Measurements from ENCODE around the gene C9orf57.
"Not testable (repeated sequence)": the region's sequence is repeated elsewhere in the genome, so short reads cannot be mapped to it uniquely, and the experiment has no call there.

Gene C9orf57, protein sequence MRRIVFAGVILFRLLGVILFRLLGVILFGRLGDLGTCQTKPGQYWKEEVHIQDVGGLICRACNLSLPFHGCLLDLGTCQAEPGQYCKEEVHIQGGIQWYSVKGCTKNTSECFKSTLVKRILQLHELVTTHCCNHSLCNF

DNA sequence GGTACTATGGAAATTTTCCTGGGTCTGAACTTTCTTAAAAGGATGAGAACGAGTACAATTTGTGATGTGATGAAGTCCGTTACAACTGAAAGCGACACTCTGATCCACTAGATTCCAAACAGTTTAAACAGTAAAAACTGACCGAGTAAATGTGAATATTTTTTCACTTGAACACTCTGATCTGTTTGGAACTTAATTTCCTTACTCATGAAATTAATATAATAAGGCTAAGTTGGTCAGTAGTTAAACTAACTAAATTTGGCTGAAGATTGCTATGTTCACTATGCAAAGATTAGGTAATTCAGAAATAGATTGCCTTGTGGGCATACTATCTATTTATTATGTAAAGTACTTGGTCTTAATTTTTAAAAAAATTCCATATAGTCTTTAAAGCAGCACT, at the start of gene C9orf57:
TSS of gene C9orf57 (minus strand) at position 101 of the 400 bp plus-strand sequence. CDS start 1,282 bp downstream, outside the sequence.
- no peak for DNase-seq

DNA sequence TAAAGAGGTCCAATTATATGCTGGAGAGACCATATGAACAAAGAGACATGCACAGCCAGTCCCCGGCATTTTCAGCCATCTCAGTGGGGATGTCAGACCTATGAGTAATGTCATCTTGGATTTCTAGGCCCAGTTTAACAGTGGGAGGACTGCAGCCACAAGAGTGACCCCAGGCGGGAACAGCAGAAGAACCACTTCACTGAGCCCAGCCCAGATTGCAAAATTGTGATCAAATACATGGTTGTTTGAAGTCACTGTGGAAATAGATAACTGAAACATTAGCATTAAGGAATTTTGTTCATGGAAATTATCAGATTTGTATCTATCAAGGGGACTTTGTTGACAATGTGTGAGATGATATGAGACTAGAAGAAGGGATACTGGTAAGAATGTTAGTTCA, 42.1 kb upstream of the C9orf57 start:
- DNase-seq, result no peak

DNA sequence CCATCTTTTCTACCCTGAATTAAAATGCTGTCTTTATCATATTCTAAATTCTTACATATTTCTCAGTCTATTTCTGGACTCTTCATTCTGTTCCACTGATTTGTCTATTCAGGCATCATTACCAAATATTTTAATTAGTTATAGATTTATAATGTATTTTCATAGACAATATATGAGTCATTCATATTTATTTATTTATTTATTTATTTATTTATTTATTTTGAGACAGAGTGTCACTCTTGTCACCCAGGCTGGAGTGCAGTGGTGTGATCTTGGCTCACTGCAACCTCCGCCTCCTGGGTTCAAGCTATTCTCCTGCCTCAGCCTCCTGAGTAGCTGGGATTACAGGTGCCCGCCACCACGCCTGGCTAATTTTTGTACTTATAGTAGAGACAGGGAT, 35.1 kb upstream of the C9orf57 start:
- DNase-seq, result not testable (repeated sequence)

DNA sequence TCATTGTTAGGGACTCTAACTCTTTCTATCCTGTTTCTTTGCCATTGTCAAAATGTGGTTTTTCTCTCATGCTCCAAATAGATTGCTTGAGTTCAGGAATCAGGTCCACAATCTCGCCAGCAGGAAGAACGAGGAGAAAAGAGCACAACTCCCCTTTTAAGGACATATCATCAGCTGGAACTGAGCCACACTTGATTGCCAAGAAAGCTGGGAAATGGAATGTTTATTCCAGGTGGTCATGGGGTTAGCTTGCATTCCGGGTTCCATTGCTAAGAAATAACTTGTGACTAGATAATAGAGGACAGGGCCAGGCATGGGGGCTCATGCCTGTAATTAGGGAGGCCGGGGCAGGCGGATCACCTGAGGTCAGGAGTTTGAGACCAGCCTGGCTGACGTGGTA, 32.4 kb upstream of the C9orf57 start:
- no peak for DNase-seq

DNA sequence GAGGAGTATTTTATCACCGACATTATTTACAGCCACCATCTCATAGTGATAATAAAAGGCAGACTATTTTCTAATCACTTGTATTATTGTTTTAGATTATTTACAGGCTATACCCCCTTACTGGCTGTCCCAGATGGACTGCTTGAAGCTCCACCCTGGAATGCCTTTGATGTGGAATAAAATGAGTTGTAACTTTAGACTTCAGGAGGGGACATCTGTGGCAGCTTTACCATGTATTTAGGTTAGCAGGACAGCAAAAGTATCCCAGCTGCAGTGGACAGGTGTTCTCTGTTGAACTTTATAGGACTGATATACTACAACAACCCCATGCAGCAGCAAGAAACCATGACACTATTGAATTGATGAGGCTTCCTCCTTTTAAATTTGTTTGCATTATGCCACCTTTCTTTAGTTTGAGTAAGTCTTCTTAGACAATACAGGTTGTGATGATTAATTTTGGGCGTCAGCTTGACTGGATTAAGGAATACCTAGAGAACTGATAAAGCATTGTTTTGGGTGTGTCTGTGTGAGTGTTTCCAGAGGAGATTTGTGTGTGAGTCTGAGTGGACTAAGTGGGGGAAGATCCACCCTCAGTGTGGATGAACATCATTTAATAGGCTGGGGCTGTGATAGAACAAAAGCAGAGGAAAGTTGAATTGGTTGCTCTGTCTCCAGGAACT, 29.2 kb upstream of the C9orf57 start:
- DNase-seq, result no peak

DNA sequence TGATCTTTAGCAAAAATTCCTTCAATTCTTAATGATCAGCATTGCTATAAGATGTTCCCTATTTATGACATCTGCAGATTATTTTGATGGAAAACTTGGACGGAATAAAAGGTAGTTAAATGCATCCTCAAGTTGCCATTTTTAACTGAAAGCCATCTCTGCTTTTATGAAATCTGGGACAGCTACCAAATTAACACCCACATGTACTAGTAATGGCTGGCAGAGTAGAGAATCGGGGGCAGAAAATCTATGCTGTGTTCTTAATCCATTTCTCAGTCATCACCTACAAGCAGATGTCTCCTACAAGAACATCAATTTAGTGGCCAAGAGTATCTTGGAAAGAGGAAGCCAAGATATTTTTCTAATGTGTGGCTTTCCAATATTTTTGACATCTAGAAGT, 22.1 kb upstream of the C9orf57 start:
- no peak for DNase-seq

DNA sequence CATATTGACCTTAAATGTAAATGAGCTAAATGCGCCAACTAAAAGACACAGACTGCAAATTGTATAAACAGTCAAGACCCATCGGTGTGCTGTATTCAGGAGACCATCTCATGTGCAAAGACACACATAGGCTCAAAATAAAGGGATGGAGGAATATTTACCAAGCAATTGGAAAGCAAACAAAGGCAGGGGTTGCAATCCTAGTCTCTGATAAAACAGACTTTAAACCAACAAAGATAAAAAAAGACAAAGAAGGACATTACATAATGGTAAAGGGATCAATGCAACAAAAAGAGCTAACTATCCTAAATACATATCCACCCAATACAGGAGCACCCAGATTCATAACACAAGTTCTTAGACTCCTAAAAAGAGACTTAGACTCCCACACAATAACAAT, 14.3 kb upstream of the C9orf57 start:
- not testable (repeated sequence) for DNase-seq

DNA sequence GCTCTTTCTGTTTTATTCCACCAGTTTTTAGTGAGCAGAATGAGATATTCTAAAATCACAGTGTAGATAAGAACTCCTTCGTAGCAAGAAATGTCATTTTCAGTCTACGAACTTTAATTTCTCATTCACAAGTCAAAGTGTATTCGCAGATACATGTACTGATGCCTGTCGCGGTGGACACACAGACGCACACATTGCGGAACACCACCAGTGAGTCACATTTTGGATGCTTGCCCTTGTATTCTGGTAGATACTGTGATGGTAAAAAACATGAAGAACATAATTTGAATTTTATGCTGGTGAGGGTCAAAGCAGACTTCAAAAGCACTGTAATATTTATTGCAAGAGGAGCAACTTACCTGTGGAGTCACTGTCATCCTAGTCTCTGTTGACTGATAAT, 4.7 kb upstream of the C9orf57 start:
- DNase-seq, result no peak

DNA sequence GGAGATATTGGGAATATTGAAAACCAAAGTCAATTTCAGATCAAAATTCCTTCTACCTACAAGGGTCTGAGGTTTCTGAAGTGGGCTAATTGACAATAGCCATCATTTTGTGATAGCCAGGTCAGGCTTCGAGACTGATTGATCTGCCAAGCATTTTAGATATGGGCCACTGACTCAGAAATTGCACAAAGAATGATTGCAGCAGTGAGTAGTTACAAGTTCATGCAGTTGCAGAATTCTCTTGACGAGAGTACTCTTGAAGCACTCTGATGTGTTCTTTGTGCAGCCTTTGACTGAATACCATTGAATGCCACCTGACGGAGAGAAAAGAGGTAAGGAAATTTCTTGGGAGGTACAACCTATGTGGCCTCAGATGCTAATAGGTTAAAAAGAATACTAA, 8.3 kb downstream of the C9orf57 start:
- no peak for DNase-seq

DNA sequence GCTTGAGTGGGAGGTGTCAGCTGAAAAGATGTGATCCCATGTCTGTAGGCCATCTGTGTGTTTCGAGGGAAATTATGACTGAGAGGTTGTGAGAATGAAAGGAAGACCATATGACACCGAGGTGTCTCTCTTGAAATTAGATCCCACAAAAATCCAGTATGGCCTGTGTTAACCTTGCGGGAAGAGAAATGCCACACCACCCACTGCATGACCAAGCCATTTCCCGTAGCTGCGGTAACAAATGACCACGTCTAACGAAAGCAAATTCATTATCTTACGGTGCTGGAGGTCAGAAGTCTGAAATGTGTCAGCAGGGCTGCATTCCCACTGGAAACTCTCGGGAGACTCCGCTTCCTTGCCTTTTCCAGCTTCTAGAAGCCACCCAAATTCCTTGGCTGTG, 11.6 kb downstream of the C9orf57 start:
- no peak for DNase-seq

DNA sequence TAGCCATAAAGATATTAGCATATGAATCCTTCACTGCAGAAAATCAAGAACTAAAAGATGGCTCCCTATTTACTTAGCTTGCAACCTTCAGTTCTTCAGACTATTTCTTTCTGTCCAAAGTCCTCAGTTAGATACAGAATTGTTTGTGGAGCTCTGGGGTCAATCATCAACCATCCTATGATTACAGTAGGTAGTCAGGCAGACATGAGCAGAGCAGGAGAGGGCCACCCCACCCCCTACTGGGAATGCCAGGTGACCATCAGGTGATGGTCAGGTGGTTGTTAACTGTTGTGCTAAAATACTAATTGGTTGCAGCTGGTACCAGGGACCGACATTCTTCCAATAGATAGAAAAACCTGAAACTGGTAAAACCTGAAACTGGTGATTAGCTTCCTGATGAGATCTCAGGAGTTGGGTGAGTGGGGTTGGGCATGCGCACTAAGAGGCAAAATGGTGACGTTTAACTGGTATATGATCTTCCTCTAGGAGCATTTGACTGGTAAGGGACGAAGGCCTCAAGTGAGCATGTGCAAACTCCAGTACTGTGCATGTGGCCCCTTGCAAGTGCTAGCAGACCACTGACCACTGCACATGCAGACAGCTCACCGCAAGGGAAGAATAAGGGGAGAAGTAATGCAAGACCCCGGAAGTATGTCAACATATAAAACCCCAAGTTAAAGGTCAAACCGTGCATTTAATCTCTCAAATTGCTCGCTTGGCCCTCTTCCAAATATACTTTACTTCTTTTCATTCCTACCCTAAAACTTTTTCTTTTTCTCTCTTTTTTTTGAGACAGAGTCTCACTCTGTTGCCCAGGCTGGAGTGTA, 13.6 kb downstream of the C9orf57 start:
- no peak for DNase-seq

DNA sequence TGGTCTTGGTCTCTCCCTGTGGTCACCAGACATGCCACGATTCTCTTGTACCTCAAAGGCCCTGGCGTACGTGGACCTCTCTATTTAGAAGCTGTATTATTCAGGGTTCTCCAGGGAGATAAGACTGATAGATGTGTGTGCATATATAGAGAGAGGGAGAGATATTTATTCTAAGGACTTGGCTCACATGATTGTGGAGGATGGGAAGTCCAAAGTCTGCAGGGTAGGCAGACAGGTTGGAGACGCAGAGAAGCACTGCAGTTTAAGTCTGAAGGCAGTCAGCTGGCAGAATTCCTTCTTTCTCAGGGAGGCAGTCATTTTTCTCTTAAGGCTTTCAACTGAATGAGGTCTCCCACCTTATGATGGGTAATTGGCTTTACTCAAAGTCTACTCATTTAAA, 16.3 kb downstream of the C9orf57 start:
- DNase-seq, result no peak

DNA sequence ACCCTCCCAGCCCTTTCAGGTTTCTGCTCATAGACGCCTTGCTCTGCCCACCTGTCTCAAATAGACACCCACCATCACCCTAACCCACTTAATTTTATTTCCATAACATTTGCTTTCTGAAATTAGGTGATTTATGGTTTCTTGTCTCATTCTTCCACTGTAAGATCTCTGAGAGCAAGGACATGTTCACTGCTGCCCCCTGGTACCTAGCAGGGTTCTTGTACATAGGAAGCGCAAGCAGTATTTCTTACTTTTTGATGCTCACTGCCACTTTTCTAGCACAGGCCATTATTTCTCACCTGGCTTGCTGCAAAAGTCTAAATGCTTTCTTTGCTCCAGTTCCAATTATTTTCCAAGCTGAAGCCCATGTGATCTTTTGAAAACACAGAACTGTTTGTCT, 16.8 kb downstream of the C9orf57 start:
- no peak for DNase-seq

DNA sequence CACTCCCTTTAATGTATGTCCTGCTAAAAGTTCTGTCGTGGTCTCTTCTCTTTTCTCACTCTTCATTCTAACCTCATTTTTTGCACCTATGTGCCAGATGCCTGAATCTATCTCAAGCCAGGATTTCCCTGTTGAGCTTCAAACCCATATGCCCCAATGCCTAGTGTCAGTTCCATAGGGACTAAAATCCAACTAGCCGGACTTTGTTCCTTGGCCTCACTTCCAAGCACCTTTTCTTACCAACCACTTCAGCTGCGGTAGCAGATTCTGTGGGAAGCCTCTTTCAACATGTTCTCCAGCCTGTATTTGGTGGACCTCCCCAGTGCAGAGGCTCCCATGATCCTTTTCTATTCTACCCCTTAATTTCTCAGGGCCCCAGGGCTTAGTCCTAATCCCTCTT, 17.5 kb downstream of the C9orf57 start:
- DNase-seq, result no peak

DNA sequence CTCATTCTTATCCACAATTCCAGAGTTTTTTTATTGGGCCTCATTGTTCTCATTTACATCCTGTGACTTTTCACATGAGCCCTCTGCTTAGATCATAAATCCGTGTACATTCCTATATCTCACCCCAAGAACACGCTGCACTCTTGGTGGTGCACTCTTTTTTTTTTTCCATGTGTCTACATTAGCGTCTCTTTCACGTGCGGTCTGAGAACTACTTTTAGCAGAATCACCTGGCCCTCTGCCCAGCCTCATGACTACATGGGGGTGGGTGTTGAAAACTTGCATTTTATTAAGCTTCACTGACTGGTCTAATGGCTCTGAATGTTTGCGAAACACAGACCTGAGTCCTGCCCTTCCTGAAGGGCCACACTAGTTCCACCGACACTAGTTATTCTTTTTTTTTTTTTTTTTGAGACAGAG, 18.6 kb downstream of the C9orf57 start:
- peak; percentile 82 for DNase-seq

DNA sequence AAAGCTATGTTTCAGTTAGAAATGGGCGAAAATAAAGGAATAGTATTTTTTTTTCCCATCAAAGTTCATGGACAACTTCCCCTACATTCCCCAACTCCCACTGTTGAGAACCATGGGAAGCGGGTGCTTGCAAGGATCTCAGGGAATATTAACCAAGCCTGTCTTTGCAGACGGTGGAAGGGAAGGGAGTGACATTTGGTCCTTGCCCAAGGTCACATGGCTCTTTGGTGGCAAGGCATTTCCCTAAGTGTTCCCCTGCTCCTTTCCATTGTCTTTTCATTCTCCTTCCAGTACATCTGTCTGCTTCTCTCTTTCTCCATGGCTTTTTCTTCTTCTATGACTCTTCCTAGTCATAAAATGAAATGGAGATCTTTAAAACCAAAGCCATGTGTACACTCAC, 19.0 kb downstream of the C9orf57 start:
- no peak for DNase-seq

DNA sequence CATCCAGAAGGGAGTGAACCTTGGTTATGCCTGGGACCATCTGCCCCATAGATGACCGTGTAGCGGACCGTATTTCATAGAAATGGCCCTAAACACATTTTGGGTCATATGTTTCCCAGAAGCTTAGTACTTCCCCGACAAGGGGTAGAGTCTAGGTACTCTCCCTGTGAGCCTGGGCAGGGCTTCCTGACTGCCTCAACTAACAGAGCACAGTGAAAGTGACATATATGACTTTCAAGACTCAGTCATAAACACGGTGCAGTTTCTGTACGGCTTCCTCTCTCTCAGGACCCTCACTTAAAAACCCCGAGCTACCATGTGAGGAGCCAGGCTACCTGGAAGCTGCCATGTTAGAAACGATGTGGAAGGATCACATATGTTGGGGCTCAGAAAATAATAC, 20.9 kb downstream of the C9orf57 start:
- DNase-seq, result no peak

DNA sequence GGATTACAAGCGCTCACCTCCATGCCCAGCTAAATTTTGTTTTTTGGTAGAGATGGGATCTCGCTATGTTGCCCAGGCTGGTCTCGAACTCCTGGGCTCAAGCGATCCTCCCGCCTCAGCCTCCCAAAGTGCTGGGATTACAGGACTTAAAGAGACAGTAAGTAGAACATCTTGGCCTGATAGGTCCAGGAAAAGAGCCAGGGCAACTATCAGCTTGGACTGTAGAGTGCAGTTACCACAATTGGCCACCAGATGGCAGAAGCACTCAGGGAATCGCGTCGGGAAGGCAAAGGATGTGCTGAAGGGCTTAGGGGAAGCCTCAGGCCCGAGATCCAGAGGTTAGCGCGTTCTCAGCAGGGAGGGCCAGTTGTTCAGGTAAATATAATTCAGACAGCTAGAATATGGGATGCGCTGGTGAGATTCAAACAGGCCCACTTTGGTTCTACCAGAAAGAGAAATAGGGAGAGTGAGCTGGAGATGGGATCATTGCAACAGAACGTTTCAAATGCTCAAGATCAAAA, 21.5 kb downstream of the C9orf57 start:
- peak; percentile 69 for DNase-seq

DNA sequence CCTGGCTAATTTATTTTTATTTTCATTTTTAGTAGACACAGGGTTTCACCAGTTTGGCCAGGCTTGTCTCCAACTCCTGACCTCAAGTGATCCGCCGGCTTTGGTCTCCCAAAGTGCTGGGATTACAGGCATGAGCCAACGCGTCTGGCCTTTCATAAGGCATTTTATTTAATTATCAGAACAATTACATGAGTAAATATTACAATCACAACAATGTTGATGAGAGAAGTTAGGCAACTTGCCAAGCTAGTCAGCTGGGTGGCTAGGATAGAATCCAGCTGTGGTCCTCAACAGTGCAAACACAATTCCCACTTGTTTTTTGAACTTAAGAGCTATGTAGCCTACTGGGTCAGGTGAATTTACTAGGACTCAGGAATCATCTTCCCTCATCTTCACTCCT, 22.0 kb downstream of the C9orf57 start:
- DNase-seq, result peak; percentile 95

DNA sequence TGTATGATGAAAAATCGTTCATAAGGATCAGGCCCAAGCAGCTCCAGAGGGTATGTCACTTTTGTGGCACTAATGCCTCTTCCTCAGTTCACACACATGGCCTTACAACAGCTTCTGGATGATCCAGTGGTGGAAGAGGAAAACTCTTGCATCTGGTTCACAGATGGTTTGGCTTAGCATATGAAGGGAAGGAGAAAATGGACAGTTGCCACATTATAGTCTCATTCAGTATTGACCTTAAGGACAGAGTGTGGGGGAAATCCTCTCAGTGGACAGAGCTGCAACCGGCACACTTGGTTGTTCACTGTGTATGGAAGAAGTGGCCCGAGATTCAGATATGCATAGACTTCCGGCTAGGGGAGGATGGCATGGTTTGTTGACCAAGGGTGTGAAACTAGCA, 22.8 kb downstream of the C9orf57 start:
- DNase-seq, result no peak

DNA sequence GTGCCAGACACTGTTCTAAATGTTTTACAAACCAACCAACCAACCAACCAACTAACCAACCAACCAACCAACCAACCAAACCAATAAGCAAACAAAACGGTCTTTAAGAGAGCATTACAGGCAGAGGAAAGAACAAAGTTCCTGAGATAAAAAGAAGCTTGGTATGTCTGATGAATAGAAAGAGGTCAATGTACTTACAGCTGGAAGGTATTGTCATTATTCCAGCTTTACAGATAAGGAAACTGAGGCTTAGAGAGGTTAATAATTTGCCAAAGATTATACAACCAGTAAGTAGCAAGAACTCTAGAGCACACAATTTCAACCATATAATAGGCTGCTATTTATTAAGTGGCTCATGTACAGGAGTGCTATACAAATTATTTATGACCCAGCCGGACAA, 29.6 kb downstream of the C9orf57 start:
- DNase-seq, result no peak

DNA sequence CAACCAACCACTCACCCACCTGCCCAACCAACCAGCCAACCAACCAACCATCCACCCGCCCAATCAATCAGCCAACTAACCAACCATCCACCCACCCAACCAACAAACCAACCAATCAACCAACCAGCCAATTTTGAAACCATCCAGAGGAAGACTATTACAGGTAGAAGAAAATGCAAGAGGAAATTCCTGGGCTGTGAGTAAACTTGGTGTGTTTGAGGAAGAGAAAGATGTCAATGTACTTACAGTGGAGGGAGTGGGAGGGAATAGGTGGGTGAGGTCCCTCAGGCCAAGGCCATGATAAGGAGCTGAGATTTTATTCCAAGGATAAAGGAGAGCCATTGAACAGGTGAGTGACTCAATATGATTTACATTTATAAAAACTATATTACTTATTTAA, 30.4 kb downstream of the C9orf57 start:
- DNase-seq, result no peak

DNA sequence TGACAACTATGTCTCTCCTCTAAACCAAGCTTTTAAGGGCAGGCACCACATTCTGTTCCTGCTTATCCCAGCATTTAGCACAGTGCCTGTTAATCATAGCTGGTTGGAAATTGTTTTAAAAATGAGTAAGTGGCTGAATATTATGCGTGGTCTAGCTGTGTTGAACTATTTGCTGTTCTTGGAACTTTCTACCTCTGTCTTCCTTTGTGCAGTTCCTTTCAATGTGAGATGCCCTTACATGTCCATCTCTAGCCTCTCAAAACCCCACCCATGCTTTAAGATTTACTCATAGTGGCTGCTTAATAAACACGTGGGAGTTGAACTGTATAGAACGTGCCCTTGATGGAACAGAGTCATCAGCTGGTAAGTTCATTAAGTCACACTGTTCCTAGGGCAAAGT, 34.5 kb downstream of the C9orf57 start:
- no peak for DNase-seq

DNA sequence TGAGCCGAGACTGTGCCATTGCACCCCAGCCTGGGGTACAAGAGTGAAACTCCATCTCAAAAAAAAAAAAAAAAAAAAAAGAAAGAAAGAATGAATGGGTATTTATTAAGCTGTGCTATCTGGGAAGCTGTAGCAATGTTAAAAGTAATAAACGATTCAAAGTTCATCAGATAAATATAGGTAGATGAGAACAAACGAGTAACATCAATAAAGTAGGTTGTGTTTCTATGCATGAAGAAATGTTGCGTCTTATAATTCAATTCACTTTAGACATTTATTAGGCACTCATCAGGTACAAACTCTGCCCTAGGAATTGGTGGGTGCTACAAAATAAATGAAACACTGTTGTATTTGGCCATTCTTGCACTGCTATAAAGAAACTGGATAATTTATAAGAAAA, 36.8 kb downstream of the C9orf57 start:
- DNase-seq, result no peak
